HFFc6 (cell line): ENCODE measurements around the gene FDPS. TPM values are rescaled to one million over a fixed set of nuclear protein-coding genes. Genes with fewer than 3 reads are reported as not detected.

ENCODE experiments used
- DNase-seq: peaks from one replicate; pipeline ENCODE4 v3.0.0-alpha.2; 2018
- H3K27ac Mint-ChIP-seq: 2 replicates; pipeline ENCODE4 v1.8.0; 2020; ENCODE audit warnings: mild to moderate bottlenecking, mixed read lengths
- H3K27me3 Mint-ChIP-seq: 2 replicates; pipeline ENCODE4 v1.8.0; 2021; ENCODE audit warnings: mild to moderate bottlenecking, moderate library complexity, mixed read lengths; ENCODE audit not compliant: insufficient read depth
- H3K36me3 Mint-ChIP-seq: 2 replicates; pipeline ENCODE4 v1.8.0; 2021; ENCODE audit warnings: low read depth, mixed read lengths
- H3K4me1 Mint-ChIP-seq: 2 replicates; pipeline ENCODE4 v1.8.0; 2020; ENCODE audit warnings: low read depth, mixed read lengths
- H3K4me3 Mint-ChIP-seq: 2 replicates; pipeline ENCODE4 v1.8.0; 2020; ENCODE audit warnings: mild to moderate bottlenecking, moderate library complexity, mixed read lengths
- H3K9me3 Mint-ChIP-seq: 2 replicates; pipeline ENCODE4 v1.8.0; 2020; ENCODE audit warnings: mild to moderate bottlenecking, mixed read lengths
- CTCF ChIP-seq: fragments of 200-600 bp; sonication (generic); IDR thresholded peaks from 2 replicates; pipeline ENCODE4 v1.5.0; 2021; ENCODE audit warnings: antibody characterized with exemption, mild to moderate bottlenecking
- total RNA-seq, 6 experiments: library from RNA; stranded (reverse); fragmentation: NEBNext Ultra II Directional; extraction: Animal tissue kit (Norgen Biotek cat#: 25700); gene quantifications; 2 replicates in 1 of 6; 3 replicates in 5 of 6; pipeline ENCODE4 v1.2.3, GENCODE V29; 2021

The FDPS gene
- total RNA-seq, 6 experiments from 2014 or later: 117 to 147 (median 127) TPM

GRCh38 chr1:155295183-155295941 is 13.3 kb upstream of the FDPS start:
- no peak for DNase-seq
- no peaks in the 10 kb centered on the region for H3K36me3 Mint-ChIP-seq
- TF ChIP-seq CTCF: no peak
- no peak overlapping the region for H3K4me3 Mint-ChIP-seq
- H3K27me3 Mint-ChIP-seq: peaks cover 45% of the 10 kb centered on the region
- H3K9me3 Mint-ChIP-seq: no peaks in the 10 kb centered on the region
- H3K4me1 Mint-ChIP-seq: no peaks in the 10 kb centered on the region
- no peak overlapping the region for H3K27ac Mint-ChIP-seq

GRCh38 chr1:155295942-155296267 is 12.8 kb upstream of the FDPS start:
- Mint-ChIP-seq H3K4me1 (no peaks in the 10 kb centered on the region), H3K4me3 (no peak overlapping the region), H3K27me3 (peaks cover 45% of the 10 kb centered on the region), H3K36me3 (no peaks in the 10 kb centered on the region), H3K27ac (no peak overlapping the region), H3K9me3 (no peaks in the 10 kb centered on the region)
- TF ChIP-seq CTCF: no peak
- DNase-seq: no peak

GRCh38 chr1:155296661-155297060 is 12.0 kb upstream of the FDPS start:
- no peak for TF ChIP-seq CTCF
- H3K27ac Mint-ChIP-seq: no peak overlapping the region
- no peak for DNase-seq
- H3K27me3 Mint-ChIP-seq: peaks cover 42% of the 10 kb centered on the region
- no peaks in the 10 kb centered on the region for H3K36me3 Mint-ChIP-seq
- H3K4me3 Mint-ChIP-seq: no peak overlapping the region
- no peaks in the 10 kb centered on the region for H3K4me1 Mint-ChIP-seq
- no peaks in the 10 kb centered on the region for H3K9me3 Mint-ChIP-seq

- TF ChIP-seq CTCF: no peak
- peaks cover 38% of the 10 kb centered on the region for H3K27me3 Mint-ChIP-seq
- H3K4me1 Mint-ChIP-seq: no peaks in the 10 kb centered on the region
- no peak overlapping the region for H3K27ac Mint-ChIP-seq
- H3K4me3 Mint-ChIP-seq: no peak overlapping the region
- H3K9me3 Mint-ChIP-seq: no peaks in the 10 kb centered on the region
- H3K36me3 Mint-ChIP-seq: no peaks in the 10 kb centered on the region
- DNase-seq: no peak
These were observed 11.3 kb upstream of the FDPS start for GRCh38 chr1:155297384-155297783.

GRCh38 chr1:155300024-155300423 is 8.6 kb upstream of the FDPS start:
- Mint-ChIP-seq H3K4me1 (no peaks in the 10 kb centered on the region), H3K36me3 (no peaks in the 10 kb centered on the region), H3K27me3 (peaks cover 23% of the 10 kb centered on the region), H3K27ac (no peak overlapping the region), H3K4me3 (no peak overlapping the region), H3K9me3 (no peaks in the 10 kb centered on the region)
- TF ChIP-seq CTCF: no peak
- DNase-seq: no peak
